ENCODE results near the gene PTPRT. TPM values are rescaled to one million over a fixed set of nuclear protein-coding genes. Genes with fewer than 3 reads are reported as not detected.

PTPRT gene
- total RNA-seq, 2 donors from 2014 or later: 0.26 to 0.27 TPM

- ATAC-seq (peak; percentile 88 to 97), DNase-seq (no peak)
- intact Hi-C loops (cut with DNase I): no loop called here
These were observed 705.4 kb downstream of the PTPRT start for GRCh38 chr20:42484335-42484734.

GRCh38 chr20:42483730-42484303, 705.9 kb downstream of the PTPRT start:
- intact Hi-C loops (cut with DNase I): no loop called here
- peak; percentile 28 for DNase-seq
- ATAC-seq: peak; percentile 33 to 59

GRCh38 chr20:42482808-42483207, 706.9 kb downstream of the PTPRT start:
- intact Hi-C loops (cut with DNase I): no loop called here
- no peak for ATAC-seq
- DNase-seq: no peak

- ATAC-seq: no peak
- intact Hi-C loops (cut with DNase I): no loop called here
- DNase-seq: no peak
These were observed 713.9 kb downstream of the PTPRT start for GRCh38 chr20:42475773-42476172.

- ATAC-seq (no peak), DNase-seq (no peak)
- intact Hi-C loops (cut with DNase I): no loop called here
These were observed 715.1 kb downstream of the PTPRT start for GRCh38 chr20:42474646-42475045.

- DNase-seq: no peak
- intact Hi-C loops (cut with DNase I): no loop called here
- no peak for ATAC-seq
These were observed 717.5 kb downstream of the PTPRT start for GRCh38 chr20:42472198-42472597.

GRCh38 chr20:42461965-42462593, 727.6 kb downstream of the PTPRT start:
- intact Hi-C loops (cut with DNase I): no loop called here
- peak in 1 of 2 donors; percentile 65 for ATAC-seq
- no peak for DNase-seq

- intact Hi-C loops (cut with DNase I): no loop called here
- DNase-seq (no peak), ATAC-seq (no peak)
These were observed 728.4 kb downstream of the PTPRT start for GRCh38 chr20:42461291-42461690.

- intact Hi-C loops (cut with DNase I): no loop called here
- ATAC-seq: peak; percentile 23 to 75
- no peak for DNase-seq
These were observed 742.4 kb downstream of the PTPRT start for GRCh38 chr20:42447270-42447669.

- intact Hi-C loops (cut with DNase I): no loop called here
- no peak for DNase-seq
- peak; percentile 27 to 80 for ATAC-seq
These were observed 744.9 kb downstream of the PTPRT start for GRCh38 chr20:42444799-42445198.

GRCh38 chr20:42443200-42443599, 746.5 kb downstream of the PTPRT start:
- intact Hi-C loops (cut with DNase I): no loop called here
- DNase-seq (no peak), ATAC-seq (no peak)

- peak; percentile 51 for DNase-seq
- intact Hi-C loops (cut with DNase I): no loop called here
- ATAC-seq: peak in 1 of 2 donors; percentile 84
These were observed 747.0 kb downstream of the PTPRT start for GRCh38 chr20:42442716-42443115.

- ATAC-seq: peak in 1 of 2 donors; percentile 87
- intact Hi-C loops (cut with DNase I): no loop called here
- peak; percentile 33 for DNase-seq
These were observed 747.8 kb downstream of the PTPRT start for GRCh38 chr20:42441864-42442331.

GRCh38 chr20:42441196-42441863, 748.4 kb downstream of the PTPRT start:
- peak; percentile 29 to 43 for ATAC-seq
- intact Hi-C loops (cut with DNase I): no loop called here
- DNase-seq: no peak

GRCh38 chr20:42435230-42435629, 754.5 kb downstream of the PTPRT start:
- no peak for ATAC-seq
- intact Hi-C loops (cut with DNase I): no loop called here
- no peak for DNase-seq

GRCh38 chr20:42432496-42433334, 757.0 kb downstream of the PTPRT start:
- ATAC-seq (peak; percentile 63 to 92), DNase-seq (peak; percentile 38)
- intact Hi-C loops (cut with DNase I): no loop called here

GRCh38 chr20:42430598-42430997, 759.1 kb downstream of the PTPRT start:
- DNase-seq (no peak), ATAC-seq (peak; percentile 11 to 56)
- intact Hi-C loops (cut with DNase I): no loop called here

- intact Hi-C loops (cut with DNase I): no loop called here
- ATAC-seq (peak; percentile 55 to 84), DNase-seq (peak; percentile 46)
These were observed 759.8 kb downstream of the PTPRT start for GRCh38 chr20:42429761-42430458.

Data from left cardiac atrium (tissue), 4 donors.